HG02870 (cell line): Measurements from ENCODE around the gene BIN1.

Source experiments
- ATAC-seq: cut with Tn5 transposase; IDR thresholded peaks from one replicate; pipeline ENCODE4 v1.9.1; 2021; ENCODE audit warnings: mild to moderate bottlenecking, moderate library complexity; ENCODE audit not compliant: unreplicated experiment

The BIN1 gene

DNA sequence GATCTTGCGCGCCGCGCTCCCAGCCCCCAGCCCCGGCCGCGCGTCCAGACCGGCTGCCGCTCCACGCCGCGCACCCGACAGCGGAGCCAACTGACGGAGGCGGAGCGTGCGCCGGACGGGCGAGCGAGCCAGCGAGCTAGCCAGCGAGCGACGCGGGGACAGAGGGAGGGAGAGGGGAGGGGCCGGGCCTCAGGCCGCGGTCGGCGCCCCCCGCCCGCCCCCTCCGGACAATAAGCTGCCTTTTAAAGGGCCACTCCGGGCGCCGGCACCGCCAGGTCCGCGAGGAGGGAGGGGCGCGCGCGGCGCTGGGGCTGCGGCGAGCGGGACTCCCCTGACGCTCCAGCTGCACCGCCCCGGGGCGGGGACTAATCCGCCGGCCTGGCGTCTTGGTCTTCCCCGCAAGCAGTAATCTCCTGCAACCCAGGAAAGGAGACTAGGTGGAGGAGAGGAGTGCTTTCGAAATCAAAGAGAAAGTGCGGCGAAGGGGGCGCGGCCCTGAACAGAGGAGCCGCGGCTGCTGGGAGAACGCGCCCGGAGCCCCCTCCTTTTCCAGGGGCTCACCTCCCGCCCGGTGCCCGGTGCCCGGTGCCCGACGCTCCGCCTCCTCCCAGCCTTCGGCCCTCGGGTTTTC lies at the start of gene BIN1:
Gene BIN1 (minus strand): TSS at position 164 of the 631 bp plus-strand sequence. CDS start 211 bp downstream, outside the sequence.
- peak; percentile 90 for ATAC-seq

- no peak for ATAC-seq
Observed at GRCh38 chr2:127155947-127156346, 49.0 kb upstream of the BIN1 start.

- ATAC-seq: no peak
Observed at GRCh38 chr2:127155028-127155581, 48.2 kb upstream of the BIN1 start.

DNA sequence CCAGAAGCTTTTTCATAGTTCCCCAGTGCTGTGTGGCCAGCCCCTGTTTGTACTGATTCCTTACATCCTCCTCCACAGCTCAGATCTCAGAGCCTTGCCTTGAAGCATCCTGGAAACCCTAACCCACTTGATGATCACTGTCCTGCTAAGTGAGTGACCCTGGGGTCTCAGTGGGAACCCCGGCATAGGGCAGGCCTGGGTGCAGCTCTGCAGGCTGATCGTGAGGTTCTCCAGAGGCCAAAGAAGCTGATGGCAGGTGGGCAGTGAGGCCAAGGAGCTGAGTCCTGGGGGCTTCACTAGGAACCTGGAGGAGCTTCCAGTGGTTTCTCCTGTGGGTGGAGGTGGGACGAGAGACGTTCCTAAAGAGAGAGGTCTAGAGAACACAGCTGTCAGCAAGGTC lies 47.4 kb upstream of the BIN1 start:
- ATAC-seq: no peak

GRCh38 chr2:127153691-127154158 lies 46.8 kb upstream of the BIN1 start:
- no peak for ATAC-seq

- no peak for ATAC-seq
Observed at GRCh38 chr2:127150996-127151395, 44.0 kb upstream of the BIN1 start.

DNA sequence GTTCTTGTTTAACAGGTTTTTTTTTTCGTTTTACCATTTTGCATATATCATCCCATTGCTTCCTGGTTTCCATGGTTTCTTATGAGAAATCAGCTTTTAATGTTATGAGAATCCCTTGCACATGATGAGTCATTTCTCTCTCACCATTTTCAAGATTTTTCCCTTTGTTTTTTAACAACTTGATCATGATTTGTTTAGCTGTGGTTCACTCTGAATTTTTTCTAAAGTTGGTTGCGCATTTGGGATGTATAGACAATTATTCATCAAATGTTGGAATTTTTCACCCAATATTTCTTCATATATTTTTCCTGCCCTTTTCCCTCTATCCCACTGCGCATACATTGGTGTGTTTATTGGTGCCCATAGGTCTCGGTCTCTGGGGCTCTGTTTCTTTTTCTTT lies 42.4 kb upstream of the BIN1 start:
- ATAC-seq: no peak

- ATAC-seq: no peak
Observed at GRCh38 chr2:127146820-127147502, 40.0 kb upstream of the BIN1 start.

- no peak for ATAC-seq
Observed at GRCh38 chr2:127146071-127146725, 39.2 kb upstream of the BIN1 start.

GRCh38 chr2:127145280-127145895 lies 38.4 kb upstream of the BIN1 start:
- no peak for ATAC-seq

- no peak for ATAC-seq
Observed at GRCh38 chr2:127143841-127144782, 37.2 kb upstream of the BIN1 start.

- no peak for ATAC-seq
Observed at GRCh38 chr2:127142663-127143630, 36.0 kb upstream of the BIN1 start.

GRCh38 chr2:127140538-127140937 lies 33.6 kb upstream of the BIN1 start:
- ATAC-seq: no peak

- ATAC-seq: no peak
Observed at GRCh38 chr2:127139766-127140165, 32.8 kb upstream of the BIN1 start.

GRCh38 chr2:127138281-127138680 lies 31.3 kb upstream of the BIN1 start:
- ATAC-seq: no peak

GRCh38 chr2:127137741-127138140 lies 30.8 kb upstream of the BIN1 start:
- ATAC-seq: no peak

- no peak for ATAC-seq
Observed at GRCh38 chr2:127137225-127137624, 30.3 kb upstream of the BIN1 start.

GRCh38 chr2:127134833-127135830 lies 28.2 kb upstream of the BIN1 start:
- ATAC-seq: peak; percentile 62
